GM21381 (cell line): ENCODE measurements around the gene NLRP11.

Experiments
- ATAC-seq: cut with Tn5 transposase; IDR thresholded peaks from one replicate; pipeline ENCODE4 v1.9.1; 2021; ENCODE audit warnings: mild to moderate bottlenecking, moderate library complexity; ENCODE audit not compliant: unreplicated experiment

The NLRP11 gene

GRCh38 chr19:55831846-55832245 lies at the start of gene NLRP11:
NLRP11 (minus strand) TSS chr19:55831999; CDS start chr19:55818174, 13,825 bp downstream.
- ATAC-seq = no peak

GRCh38 chr19:55877211-55877610 lies 45.4 kb upstream of the NLRP11 start:
- ATAC-seq = no peak

GRCh38 chr19:55870736-55871135 lies 38.9 kb upstream of the NLRP11 start:
- ATAC-seq = no peak

- no peak for ATAC-seq
Observed at GRCh38 chr19:55867101-55867500, 35.3 kb upstream of the NLRP11 start.

- no peak for ATAC-seq
Observed at GRCh38 chr19:55866521-55866920, 34.7 kb upstream of the NLRP11 start.

GRCh38 chr19:55858969-55859368 lies 27.2 kb upstream of the NLRP11 start:
- no peak for ATAC-seq

- no peak for ATAC-seq
Observed at GRCh38 chr19:55858401-55858800, 26.6 kb upstream of the NLRP11 start.

- no peak for ATAC-seq
Observed at GRCh38 chr19:55857974-55858373, 26.2 kb upstream of the NLRP11 start.

GRCh38 chr19:55857149-55857548 lies 25.4 kb upstream of the NLRP11 start:
- ATAC-seq = no peak

GRCh38 chr19:55855160-55855559 lies 23.4 kb upstream of the NLRP11 start:
- no peak for ATAC-seq

- ATAC-seq = no peak
Observed at GRCh38 chr19:55838906-55839305, 7.1 kb upstream of the NLRP11 start.

- no peak for ATAC-seq
Observed at GRCh38 chr19:55838251-55838650, 6.5 kb upstream of the NLRP11 start.

- no peak for ATAC-seq
Observed at GRCh38 chr19:55836340-55836739, 4.5 kb upstream of the NLRP11 start, which contains the start of gene NLRP4. NLRP4 (plus strand) TSS chr19:55836540; CDS start chr19:55852081, 15,541 bp downstream.

GRCh38 chr19:55832676-55833075 lies 877 bp upstream of the NLRP11 start:
- no peak for ATAC-seq

- no peak for ATAC-seq
Observed at GRCh38 chr19:55830656-55831055, 1.1 kb downstream of the NLRP11 start.

- no peak for ATAC-seq
Observed at GRCh38 chr19:55820037-55820436, 11.8 kb downstream of the NLRP11 start.

GRCh38 chr19:55813906-55814305 lies 17.9 kb downstream of the NLRP11 start:
- ATAC-seq = no peak

GRCh38 chr19:55812449-55812848 lies 19.4 kb downstream of the NLRP11 start:
- no peak for ATAC-seq

GRCh38 chr19:55811340-55811739 lies 20.5 kb downstream of the NLRP11 start:
- ATAC-seq = no peak

GRCh38 chr19:55809381-55810058 lies 22.3 kb downstream of the NLRP11 start:
- no peak for ATAC-seq

- no peak for ATAC-seq
Observed at GRCh38 chr19:55802281-55802680, 29.5 kb downstream of the NLRP11 start.

- no peak for ATAC-seq
Observed at GRCh38 chr19:55801416-55801815, 30.4 kb downstream of the NLRP11 start.

- no peak for ATAC-seq
Observed at GRCh38 chr19:55795021-55795420, 36.8 kb downstream of the NLRP11 start.
